A172 (cell line): ENCODE measurements around the gene LRP10. TPM values are rescaled to one million over a fixed set of nuclear protein-coding genes. Genes with fewer than 3 reads are reported as not detected.
"Not testable (repeated sequence)": the region's sequence is repeated elsewhere in the genome, so short reads cannot be mapped to it uniquely, and the experiment has no call there.

Experiments
- DNase-seq: peaks from one replicate; pipeline ENCODE4 v3.0.0-alpha.2; 2015; ENCODE audit warnings: low spot score
- total RNA-seq: library from RNA; depleted of rRNA; stranded (reverse); fragments of >200 nt; shearing (Covaris generic); gene quantifications from 2 replicates; pipeline ENCODE4 v1.2.3, GENCODE V29; 2014

Gene LRP10
- total RNA-seq, 1 experiment from 2014 or later, result 28.7 TPM

DNA sequence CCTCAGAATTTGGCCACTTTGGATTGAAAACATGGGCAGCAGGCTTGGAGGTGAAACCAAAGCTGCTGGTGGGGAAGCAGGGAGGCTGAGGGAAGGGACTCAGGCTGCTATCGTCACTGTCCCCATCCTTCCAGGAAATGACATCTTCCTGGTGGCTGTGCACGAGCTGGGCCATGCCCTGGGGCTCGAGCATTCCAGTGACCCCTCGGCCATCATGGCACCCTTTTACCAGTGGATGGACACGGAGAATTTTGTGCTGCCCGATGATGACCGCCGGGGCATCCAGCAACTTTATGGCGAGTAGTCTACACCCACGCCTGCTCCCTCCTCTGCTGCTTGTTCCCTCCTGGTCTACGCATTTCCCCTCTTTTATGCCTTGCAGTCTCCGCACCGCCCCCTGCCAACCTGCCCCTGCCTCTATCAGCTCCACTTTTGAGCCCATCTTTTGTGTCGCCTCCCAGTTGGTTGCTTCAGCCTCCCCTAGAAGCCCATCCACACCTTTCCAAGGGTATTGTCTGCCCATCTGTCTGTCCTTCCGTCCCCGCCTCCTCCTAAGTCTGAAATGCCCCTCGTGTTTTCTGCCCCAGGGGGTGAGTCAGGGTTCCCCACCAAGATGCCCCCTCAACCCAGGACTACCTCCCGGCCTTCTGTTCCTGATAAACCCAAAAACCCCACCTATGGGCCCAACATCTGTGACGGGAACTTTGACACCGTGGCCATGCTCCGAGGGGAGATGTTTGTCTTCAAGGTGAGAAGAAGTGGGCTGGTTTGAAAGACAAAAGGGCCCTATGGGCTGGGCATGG lies 28.2 kb upstream of the LRP10 start:
- DNase-seq, result no peak

- no peak for DNase-seq
Observed at GRCh38 chr14:22844221-22845102, 27.1 kb upstream of the LRP10 start.

DNA sequence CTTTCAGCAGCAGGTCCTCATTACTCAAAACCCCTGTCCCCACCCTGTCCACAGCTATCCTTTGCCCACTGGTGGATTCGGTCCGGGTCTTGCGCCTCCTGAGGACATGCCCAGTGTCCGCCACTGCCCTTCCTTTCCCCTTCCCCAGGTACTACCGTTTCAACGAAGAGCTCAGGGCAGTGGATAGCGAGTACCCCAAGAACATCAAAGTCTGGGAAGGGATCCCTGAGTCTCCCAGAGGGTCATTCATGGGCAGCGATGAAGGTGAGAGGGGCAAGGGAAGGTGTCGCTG lies 26.5 kb upstream of the LRP10 start:
- DNase-seq, result no peak

DNA sequence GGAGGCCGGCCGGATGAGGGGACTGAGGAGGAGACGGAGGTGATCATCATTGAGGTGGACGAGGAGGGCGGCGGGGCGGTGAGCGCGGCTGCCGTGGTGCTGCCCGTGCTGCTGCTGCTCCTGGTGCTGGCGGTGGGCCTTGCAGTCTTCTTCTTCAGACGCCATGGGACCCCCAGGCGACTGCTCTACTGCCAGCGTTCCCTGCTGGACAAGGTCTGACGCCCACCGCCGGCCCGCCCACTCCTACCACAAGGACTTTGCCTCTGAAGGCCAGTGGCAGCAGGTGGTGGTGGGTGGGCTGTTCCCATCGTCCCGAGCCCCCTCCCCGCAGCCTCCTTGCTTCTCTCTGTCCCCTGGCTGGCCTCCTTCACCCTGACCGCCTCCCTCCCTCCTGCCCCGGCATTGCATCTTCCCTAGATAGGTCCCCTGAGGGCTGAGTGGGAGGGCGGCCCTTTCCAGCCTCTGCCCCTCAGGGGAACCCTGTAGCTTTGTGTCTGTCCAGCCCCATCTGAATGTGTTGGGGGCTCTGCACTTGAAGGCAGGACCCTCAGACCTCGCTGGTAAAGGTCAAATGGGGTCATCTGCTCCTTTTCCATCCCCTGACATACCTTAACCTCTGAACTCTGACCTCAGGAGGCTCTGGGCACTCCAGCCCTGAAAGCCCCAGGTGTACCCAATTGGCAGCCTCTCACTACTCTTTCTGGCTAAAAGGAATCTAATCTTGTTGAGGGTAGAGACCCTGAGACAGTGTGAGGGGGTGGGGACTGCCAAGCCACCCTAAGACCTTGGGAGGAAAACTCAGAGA lies 25.5 kb upstream of the LRP10 start:
- no peak for DNase-seq

- no peak for DNase-seq
Observed at GRCh38 chr14:22846811-22847307, 24.7 kb upstream of the LRP10 start.

DNA sequence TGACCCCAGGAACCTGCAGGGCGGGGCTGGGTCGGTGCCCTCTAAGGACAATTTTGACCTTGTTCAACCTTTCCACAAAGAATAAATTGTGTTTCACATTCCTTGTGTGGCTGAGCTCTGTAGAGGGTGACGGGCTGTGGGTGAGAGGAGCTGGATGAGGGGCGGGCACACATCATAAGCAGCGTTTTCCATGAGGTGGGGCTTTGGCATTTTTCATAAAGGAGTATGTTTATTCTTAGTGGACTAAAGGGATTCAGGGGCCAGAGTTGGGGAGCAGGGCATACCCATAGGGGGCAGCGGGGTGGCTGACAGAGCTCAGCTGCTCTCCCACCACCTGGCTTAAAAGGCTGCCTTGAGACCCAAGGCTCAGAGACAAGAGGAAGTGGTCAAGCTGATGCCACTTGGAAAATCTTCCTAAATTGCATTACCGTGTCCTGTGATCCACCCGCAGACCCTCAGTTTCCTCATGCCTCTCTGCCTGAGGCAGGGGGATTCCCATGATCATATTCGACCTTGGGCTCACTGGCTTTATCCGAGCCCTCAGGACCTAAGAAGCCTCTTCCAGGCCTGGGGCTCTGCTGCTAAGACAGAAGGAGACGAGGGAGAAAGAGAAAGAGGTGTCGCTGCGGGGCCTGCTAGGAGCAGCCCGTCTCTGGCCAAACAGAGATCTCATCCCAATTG lies 23.7 kb upstream of the LRP10 start:
- DNase-seq, result no peak

DNA sequence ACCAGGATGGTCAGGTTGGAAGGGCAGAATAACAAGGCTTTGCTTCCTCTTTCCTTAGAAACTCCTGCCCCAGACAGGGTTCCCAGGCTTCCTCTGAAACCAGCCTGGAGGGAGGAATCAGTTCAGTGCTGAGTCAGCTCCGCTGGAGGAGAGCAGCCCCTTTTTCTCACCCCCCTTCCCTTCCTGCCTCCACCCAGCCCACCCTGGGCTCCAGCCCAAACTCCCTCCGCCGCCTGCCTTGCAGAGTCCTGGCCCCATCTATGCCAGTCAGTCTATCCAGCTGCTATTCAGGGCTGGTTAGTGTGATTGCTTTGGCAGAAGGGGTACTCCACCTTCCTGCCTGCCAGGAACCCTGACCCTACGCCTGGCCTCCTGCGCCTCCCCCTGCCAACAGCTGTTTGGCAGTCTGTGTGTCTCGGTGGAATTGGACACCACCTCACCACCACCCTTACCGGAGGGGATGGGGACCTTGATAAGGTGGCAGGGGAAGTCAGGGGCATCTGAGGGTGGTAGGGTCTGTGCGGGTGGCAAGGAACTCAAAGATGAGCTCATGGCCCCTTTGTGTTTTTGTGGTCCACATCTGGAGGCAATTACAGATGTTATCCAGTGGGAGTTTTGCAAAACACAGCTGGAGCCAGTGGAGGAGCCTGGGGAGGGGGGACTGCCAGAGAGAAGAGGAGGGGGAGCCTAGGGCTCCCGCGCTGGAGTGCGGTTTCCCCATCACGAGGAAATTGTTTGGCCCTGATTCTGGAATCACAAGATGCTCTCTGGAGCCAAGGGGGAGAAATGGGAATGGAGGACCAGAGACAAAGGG lies 23.0 kb upstream of the LRP10 start:
- DNase-seq, result no peak

GRCh38 chr14:22849212-22849819 lies 22.2 kb upstream of the LRP10 start:
- no peak for DNase-seq

GRCh38 chr14:22850944-22851764 lies 20.4 kb upstream of the LRP10 start:
- DNase-seq, result peak; percentile 75

GRCh38 chr14:22852178-22852577 lies 19.4 kb upstream of the LRP10 start:
- DNase-seq, result not testable (repeated sequence)

DNA sequence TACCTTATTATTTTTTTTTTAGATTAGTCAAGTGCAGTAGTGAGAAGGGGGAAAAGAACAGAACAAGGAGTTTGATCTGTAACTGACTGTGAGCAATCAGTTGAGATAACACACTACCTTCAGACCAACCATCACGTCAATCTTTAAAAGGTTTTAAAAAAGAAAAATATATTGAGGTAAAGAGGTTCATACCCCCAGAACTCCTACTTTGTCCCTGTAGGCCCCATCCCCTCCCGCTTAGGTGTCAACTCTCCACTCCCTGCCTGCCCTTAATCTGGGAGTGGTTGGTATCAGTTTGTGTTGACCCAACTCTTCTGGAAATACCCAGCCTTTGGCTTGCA lies 19.0 kb upstream of the LRP10 start:
- no peak for DNase-seq

DNA sequence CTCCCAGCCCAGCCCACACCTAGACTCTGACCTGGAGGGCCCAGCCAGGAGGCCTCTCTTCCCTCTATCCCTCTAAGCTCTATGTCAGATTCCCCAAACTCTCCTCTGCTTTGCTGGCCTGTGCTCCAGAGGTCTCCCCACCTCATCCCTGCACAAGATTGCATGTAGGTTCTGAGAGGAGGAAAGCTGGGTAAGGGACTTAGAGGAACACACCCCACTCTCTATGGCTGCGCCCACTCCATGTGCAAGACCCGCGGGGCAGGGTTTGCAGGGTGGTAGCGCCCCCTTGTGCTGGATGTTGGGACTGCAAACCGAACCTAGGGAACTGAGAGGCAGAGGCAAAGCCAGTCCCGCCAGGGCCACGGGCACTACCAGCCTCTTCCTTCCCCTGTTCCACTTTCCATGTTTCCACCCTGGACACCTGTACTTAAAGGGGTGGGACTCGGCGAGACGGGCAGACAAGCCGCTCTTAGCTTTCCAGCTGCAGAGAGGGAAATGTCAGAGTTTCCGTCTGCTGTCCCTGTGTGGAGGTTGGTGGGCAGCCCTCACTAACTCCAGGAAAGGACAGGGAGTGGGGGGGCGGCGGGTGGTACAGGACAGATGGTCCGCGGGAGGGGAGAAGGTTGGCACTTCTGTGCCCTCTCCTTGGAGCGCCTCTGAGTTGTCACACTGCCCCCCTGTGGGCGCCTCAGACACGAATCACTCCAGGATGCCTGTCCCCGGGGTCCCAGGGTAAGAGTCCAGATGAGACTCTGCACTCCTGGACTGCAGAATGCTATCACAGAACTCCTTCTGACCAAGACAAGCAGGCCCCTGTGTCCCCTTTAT lies 18.4 kb upstream of the LRP10 start:
- peak; percentile 55 for DNase-seq

DNA sequence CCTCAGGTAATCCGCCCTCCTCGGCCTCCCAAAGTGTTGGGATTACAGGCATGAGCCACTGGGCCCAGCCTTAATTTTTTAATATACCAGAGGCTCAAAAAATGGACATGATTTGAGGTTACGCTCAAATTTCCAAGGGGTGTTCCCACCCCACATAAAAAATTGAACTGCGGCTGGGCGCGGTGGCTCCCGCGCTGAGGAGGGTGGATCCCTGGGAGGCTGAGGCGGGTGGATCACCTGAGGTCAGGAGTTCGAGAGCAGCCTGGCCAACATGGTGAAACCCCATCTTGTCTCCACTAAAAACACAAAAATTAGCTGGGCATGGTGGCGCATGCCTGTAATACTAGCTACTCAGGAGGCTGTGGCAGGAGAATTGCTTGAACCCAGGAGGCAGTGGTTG lies 17.2 kb upstream of the LRP10 start:
- not testable (repeated sequence) for DNase-seq

DNA sequence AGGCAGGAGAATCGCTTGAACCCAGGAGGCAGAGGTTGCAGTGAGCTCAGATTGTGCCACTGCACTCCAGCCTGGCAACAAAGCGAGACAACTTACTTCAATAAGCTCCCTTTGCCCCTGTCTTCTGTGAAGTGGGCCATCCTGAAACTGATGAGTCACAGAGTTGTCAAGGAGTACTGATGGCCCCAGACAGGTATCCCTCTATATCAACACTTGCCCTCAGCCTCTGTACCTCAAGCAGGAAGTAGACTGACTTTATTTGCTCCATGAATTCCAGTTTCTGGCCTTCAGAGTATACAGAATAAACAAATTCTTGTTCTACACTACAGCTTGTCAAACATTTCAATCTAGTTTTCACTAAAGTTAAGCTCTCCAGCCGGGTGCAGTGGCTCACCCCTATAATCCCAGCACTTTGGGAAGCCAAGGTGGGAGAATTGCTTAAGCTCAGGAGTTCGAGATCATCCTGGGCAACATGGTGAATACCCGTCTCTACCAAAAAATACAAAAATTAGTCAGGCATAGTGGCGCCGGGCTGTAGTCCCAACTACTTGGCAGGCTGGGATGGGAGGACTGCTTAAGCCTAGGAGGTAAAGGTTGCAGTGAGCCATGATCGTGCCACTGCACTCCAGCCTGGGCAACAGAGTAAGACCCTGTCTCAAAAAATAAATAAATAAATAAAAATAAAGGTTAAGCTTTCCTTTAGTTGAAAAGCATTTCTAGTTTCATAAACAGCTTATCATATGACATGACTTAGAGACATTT lies 16.4 kb upstream of the LRP10 start:
- no peak for DNase-seq

- DNase-seq, result no peak
Observed at GRCh38 chr14:22856428-22856827, 15.1 kb upstream of the LRP10 start.

DNA sequence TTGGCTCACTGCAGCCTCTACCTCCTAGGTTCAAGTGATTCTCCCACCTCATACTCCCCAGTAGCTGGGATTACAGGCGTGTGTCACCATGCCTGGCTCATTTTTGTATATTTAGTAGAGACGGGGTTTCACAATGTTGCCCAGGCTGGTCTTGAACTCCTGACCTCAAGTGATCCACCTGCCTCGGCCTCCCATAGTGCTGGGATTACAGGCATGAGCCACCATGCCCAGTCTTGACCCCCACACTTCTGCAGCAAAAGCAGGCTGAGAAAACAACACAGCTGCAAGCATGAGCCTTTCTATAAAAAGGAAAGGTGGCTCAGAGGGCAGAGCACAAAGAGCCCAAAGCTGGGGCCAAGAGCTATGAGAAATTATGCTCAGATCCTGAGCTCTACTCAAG lies 11.2 kb upstream of the LRP10 start:
- not testable (repeated sequence) for DNase-seq

DNA sequence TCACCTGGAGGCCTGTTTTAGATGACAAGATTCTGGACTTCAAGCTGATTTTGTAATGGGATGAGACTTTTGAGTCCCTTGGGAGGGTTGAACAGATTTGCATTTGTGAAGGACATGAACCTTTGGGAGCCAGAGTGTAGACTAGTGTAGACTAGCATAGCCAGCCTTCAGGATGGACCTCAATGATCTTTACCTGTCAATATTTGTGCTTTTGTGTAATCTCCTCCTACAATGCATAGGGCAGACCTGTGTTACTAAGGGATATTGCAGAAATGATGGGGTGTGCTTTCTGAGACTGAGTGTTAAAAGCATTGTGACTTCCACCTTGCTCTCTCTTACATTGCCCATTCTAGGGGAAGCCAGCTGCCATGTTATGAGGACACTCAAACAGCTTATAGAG lies 9.9 kb upstream of the LRP10 start:
- DNase-seq, result no peak

- DNase-seq, result no peak
Observed at GRCh38 chr14:22864979-22865378, 6.6 kb upstream of the LRP10 start.
